IPS-18a (cell line): ENCODE results near the gene HEXD.

Experiments used
- H3K27ac ChIP-seq: one replicate; pipeline ENCODE4 v1.5.1; 2013; ENCODE audit warnings: low read length
- H3K27me3 ChIP-seq: one replicate; pipeline ENCODE4 v1.6.1; 2013; ENCODE audit warnings: mild to moderate bottlenecking, low read length; ENCODE audit not compliant: control insufficient read depth, insufficient read depth
- H3K36me3 ChIP-seq: one replicate; pipeline ENCODE4 v1.6.1; 2013; ENCODE audit warnings: low read depth, low read length; ENCODE audit not compliant: control insufficient read depth
- H3K4me1 ChIP-seq: one replicate; pipeline ENCODE4 v1.6.1; 2013; ENCODE audit warnings: low read depth, low read length; ENCODE audit not compliant: control insufficient read depth
- H3K4me3 ChIP-seq: one replicate; pipeline ENCODE4 v1.5.1; 2013; ENCODE audit warnings: low read length
- H3K9ac ChIP-seq: one replicate; pipeline ENCODE4 v1.6.1; 2013; ENCODE audit warnings: mild to moderate bottlenecking, low read length, moderate library complexity
- H3K9me3 ChIP-seq: one replicate; pipeline ENCODE4 v1.6.1; 2013; ENCODE audit warnings: low read depth, low read length; ENCODE audit not compliant: control insufficient read depth

The HEXD gene

GRCh38 chr17:82384730-82385481 is 33.2 kb upstream of the HEXD start:
- H3K27me3 ChIP-seq, result peaks cover 5% of the 10 kb centered on the region
- no peaks in the 10 kb centered on the region for H3K9me3 ChIP-seq
- no peak overlapping the region for H3K27ac ChIP-seq
- no peak overlapping the region for H3K4me3 ChIP-seq
- H3K9ac ChIP-seq, result no peak overlapping the region
- H3K4me1 ChIP-seq, result peaks cover 3% of the 10 kb centered on the region
- no peaks in the 10 kb centered on the region for H3K36me3 ChIP-seq

GRCh38 chr17:82385559-82386254 is 32.4 kb upstream of the HEXD start:
- Histone ChIP-seq H3K4me3 (no peak overlapping the region), H3K27ac (no peak overlapping the region), H3K36me3 (no peaks in the 10 kb centered on the region), H3K27me3 (peaks cover 5% of the 10 kb centered on the region), H3K9ac (no peak overlapping the region), H3K9me3 (no peaks in the 10 kb centered on the region), H3K4me1 (peaks cover 3% of the 10 kb centered on the region)

- Histone ChIP-seq H3K4me3 (no peak overlapping the region), H3K4me1 (peaks cover 3% of the 10 kb centered on the region), H3K36me3 (no peaks in the 10 kb centered on the region), H3K27me3 (peaks cover 2% of the 10 kb centered on the region), H3K27ac (no peak overlapping the region), H3K9ac (no peak overlapping the region), H3K9me3 (no peaks in the 10 kb centered on the region)
These were observed 31.8 kb upstream of the HEXD start for GRCh38 chr17:82386255-82386831.

- no peak overlapping the region for H3K9ac ChIP-seq
- no peak overlapping the region for H3K27ac ChIP-seq
- no peaks in the 10 kb centered on the region for H3K36me3 ChIP-seq
- H3K9me3 ChIP-seq, result no peaks in the 10 kb centered on the region
- no peaks in the 10 kb centered on the region for H3K27me3 ChIP-seq
- H3K4me1 ChIP-seq, result peaks cover 3% of the 10 kb centered on the region
- no peak overlapping the region for H3K4me3 ChIP-seq
These were observed 31.1 kb upstream of the HEXD start for GRCh38 chr17:82386881-82387704.

- Histone ChIP-seq H3K4me3 (no peak overlapping the region), H3K9me3 (no peaks in the 10 kb centered on the region), H3K27ac (no peak overlapping the region), H3K9ac (no peak overlapping the region), H3K36me3 (no peaks in the 10 kb centered on the region), H3K27me3 (no peaks in the 10 kb centered on the region), H3K4me1 (peaks cover 3% of the 10 kb centered on the region)
These were observed 30.4 kb upstream of the HEXD start for GRCh38 chr17:82387705-82388106.

GRCh38 chr17:82388223-82388921 is 29.8 kb upstream of the HEXD start:
- Histone ChIP-seq H3K4me3 (no peak overlapping the region), H3K27me3 (no peaks in the 10 kb centered on the region), H3K9ac (no peak overlapping the region), H3K4me1 (peaks cover 3% of the 10 kb centered on the region), H3K27ac (no peak overlapping the region), H3K36me3 (no peaks in the 10 kb centered on the region), H3K9me3 (no peaks in the 10 kb centered on the region)

- Histone ChIP-seq H3K27me3 (no peaks in the 10 kb centered on the region), H3K27ac (no peak overlapping the region), H3K9me3 (no peaks in the 10 kb centered on the region), H3K9ac (no peak overlapping the region), H3K4me3 (no peak overlapping the region), H3K36me3 (no peaks in the 10 kb centered on the region), H3K4me1 (peaks cover 3% of the 10 kb centered on the region)
These were observed 29.2 kb upstream of the HEXD start for GRCh38 chr17:82388922-82389283.

- no peaks in the 10 kb centered on the region for H3K36me3 ChIP-seq
- H3K27me3 ChIP-seq, result no peaks in the 10 kb centered on the region
- H3K4me1 ChIP-seq, result peaks cover 3% of the 10 kb centered on the region
- no peak overlapping the region for H3K9ac ChIP-seq
- H3K27ac ChIP-seq, result no peak overlapping the region
- H3K9me3 ChIP-seq, result no peaks in the 10 kb centered on the region
- H3K4me3 ChIP-seq, result no peak overlapping the region
These were observed 28.8 kb upstream of the HEXD start for GRCh38 chr17:82389379-82389778.

GRCh38 chr17:82390015-82390859 is 27.9 kb upstream of the HEXD start:
- no peak overlapping the region for H3K9ac ChIP-seq
- no peaks in the 10 kb centered on the region for H3K36me3 ChIP-seq

GRCh38 chr17:82390860-82391435 is 27.2 kb upstream of the HEXD start:
- Histone ChIP-seq H3K9ac (no peak overlapping the region), H3K4me1 (no peaks in the 10 kb centered on the region), H3K27ac (no peak overlapping the region), H3K9me3 (no peaks in the 10 kb centered on the region), H3K4me3 (no peak overlapping the region), H3K36me3 (no peaks in the 10 kb centered on the region), H3K27me3 (no peaks in the 10 kb centered on the region)

More at GRCh38 chr17:82390015-82390859, 27.9 kb upstream of the HEXD start:
- no peaks in the 10 kb centered on the region for H3K9me3 ChIP-seq
- H3K4me3 ChIP-seq, result no peak overlapping the region
- peaks cover 3% of the 10 kb centered on the region for H3K4me1 ChIP-seq
- no peak overlapping the region for H3K27ac ChIP-seq
- no peaks in the 10 kb centered on the region for H3K27me3 ChIP-seq
